WERI-Rb-1 (cell line): ENCODE data around the gene ENTPD8.

Source experiments
- DNase-seq: peaks from one replicate; pipeline ENCODE4 v3.0.0-alpha.2; 2020
- H3K27ac ChIP-seq: fragments of 250-450 bp; sonication (Bioruptor Pico); 2 replicates; pipeline ENCODE4 v1.5.1; 2020; ENCODE audit warnings: mild to moderate bottlenecking, moderate library complexity
- H3K27me3 ChIP-seq: fragments of 250-450 bp; sonication (Bioruptor Pico); 2 replicates; pipeline ENCODE4 v1.5.1; 2021; ENCODE audit warnings: mild to moderate bottlenecking, low read depth, moderate library complexity; ENCODE audit not compliant: insufficient read depth, severe bottlenecking
- H3K36me3 ChIP-seq: fragments of 250-450 bp; sonication (Bioruptor Pico); 2 replicates; pipeline ENCODE4 v1.5.1; 2020; ENCODE audit warnings: mild to moderate bottlenecking, moderate library complexity
- H3K4me3 ChIP-seq: 2 replicates; pipeline ENCODE4 v1.5.1; 2011; ENCODE audit warnings: low read depth, mild to moderate bottlenecking, control low read depth, low read length
- H3K9me3 ChIP-seq: fragments of 250-450 bp; sonication (Bioruptor Pico); 2 replicates; pipeline ENCODE4 v1.5.1; 2021; ENCODE audit warnings: mild to moderate bottlenecking, moderate library complexity; ENCODE audit not compliant: severe bottlenecking
- CTCF ChIP-seq: IDR thresholded peaks from 2 replicates; pipeline ENCODE4 v1.5.1; 2011; ENCODE audit warnings: low read depth, mild to moderate bottlenecking, control low read depth, inconsistent platforms, low read length

ENTPD8 gene

DNA sequence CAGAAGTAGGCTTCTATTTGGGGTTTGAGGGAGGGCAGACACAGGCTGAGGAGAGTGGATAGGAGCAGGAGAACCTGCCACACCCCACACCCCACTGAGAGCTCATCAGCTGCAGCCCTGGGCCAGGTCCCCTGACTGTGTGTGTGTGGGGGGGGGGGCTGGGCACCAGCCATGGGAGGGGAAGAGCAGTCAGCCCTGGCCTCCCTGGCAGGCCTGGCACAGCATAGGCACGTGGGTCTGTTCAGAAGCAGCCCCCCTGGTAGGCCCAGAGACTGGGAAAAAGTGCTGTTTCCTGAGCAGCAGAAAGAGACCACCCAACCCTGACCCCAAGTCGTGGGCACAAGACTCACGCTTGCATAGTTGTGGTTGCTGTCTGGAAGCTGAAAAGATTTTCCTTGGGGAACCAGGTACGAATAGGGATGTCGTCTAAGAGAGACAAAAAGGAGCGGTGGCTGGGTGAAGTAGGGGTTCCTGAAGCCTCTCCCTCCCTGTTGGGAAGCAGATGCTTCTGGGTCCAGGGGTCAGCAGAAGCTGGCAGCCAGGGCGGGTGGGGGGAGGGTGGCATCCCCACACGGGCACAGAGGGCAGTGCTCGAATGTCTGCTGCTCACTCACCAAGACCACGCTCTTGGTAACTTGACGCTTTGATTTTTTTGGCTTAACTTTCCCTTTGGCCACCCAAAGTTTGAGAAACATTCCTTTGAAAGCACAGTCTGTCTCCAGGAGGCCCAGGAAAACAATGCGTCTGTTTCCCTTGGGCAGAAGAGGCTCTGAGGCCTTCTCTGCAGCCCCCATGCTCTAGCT lies 15.1 kb upstream of the ENTPD8 start:
- no peaks in the 10 kb centered on the region for H3K9me3 ChIP-seq
- no peaks in the 10 kb centered on the region for H3K27me3 ChIP-seq
- no peak for TF ChIP-seq CTCF
- peaks cover 49% of the 10 kb centered on the region for H3K36me3 ChIP-seq
- H3K27ac ChIP-seq: no peak overlapping the region
- DNase-seq: no peak
- H3K4me3 ChIP-seq: no peak overlapping the region

- Histone ChIP-seq H3K36me3 (peaks cover 49% of the 10 kb centered on the region), H3K27ac (no peak overlapping the region)
- no peak for DNase-seq
These were observed 14.3 kb upstream of the ENTPD8 start for GRCh38 chr9:137455359-137455991.

GRCh38 chr9:137454597-137455358 lies 13.6 kb upstream of the ENTPD8 start:
- Histone ChIP-seq H3K36me3 (peaks cover 49% of the 10 kb centered on the region), H3K27ac (no peak overlapping the region), H3K4me3 (no peak overlapping the region), H3K27me3 (no peaks in the 10 kb centered on the region), H3K9me3 (no peaks in the 10 kb centered on the region)
- no peak for DNase-seq
- no peak for TF ChIP-seq CTCF

More at GRCh38 chr9:137455359-137455991, 14.3 kb upstream of the ENTPD8 start:
- no peak for TF ChIP-seq CTCF
- H3K4me3 ChIP-seq: no peak overlapping the region
- no peaks in the 10 kb centered on the region for H3K27me3 ChIP-seq
- no peaks in the 10 kb centered on the region for H3K9me3 ChIP-seq

- peaks cover 53% of the 10 kb centered on the region for H3K36me3 ChIP-seq
- H3K27ac ChIP-seq: no peak overlapping the region
These were observed 13.0 kb upstream of the ENTPD8 start for GRCh38 chr9:137454145-137454596.

DNA sequence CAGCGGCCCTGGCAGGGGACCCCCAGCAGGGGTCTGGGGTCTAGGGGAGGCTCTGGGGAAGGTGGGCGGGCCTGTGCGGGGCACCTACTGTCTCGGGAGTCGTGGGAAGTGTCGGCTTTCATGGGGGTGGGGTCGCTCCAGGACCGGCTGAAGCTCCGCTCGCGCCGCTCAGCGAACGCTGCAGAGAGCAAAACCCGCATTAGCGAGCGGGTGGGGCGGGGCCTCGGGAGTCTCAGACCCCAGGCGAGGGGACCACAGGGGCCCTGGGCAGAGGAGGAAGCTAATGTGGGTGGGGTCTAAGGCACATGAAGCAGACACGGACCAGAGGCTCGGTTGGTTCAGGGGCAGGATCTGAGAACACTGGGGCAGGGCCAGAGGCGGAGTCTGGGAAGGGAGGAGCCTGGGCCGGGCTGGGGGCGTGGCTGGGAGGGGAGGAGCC lies 12.5 kb upstream of the ENTPD8 start:
- Histone ChIP-seq H3K27ac (no peak overlapping the region), H3K27me3 (no peaks in the 10 kb centered on the region), H3K4me3 (no peak overlapping the region), H3K9me3 (no peaks in the 10 kb centered on the region), H3K36me3 (peaks cover 56% of the 10 kb centered on the region)
- no peak for TF ChIP-seq CTCF
- peak; percentile 58 for DNase-seq

More at GRCh38 chr9:137454145-137454596, 13.0 kb upstream of the ENTPD8 start:
- no peaks in the 10 kb centered on the region for H3K27me3 ChIP-seq
- no peak for TF ChIP-seq CTCF
- DNase-seq: peak; percentile 50
- no peak overlapping the region for H3K4me3 ChIP-seq
- no peaks in the 10 kb centered on the region for H3K9me3 ChIP-seq
